ENCODE data around the gene KLHL5.
"Not testable (repeated sequence)": the region's sequence is repeated elsewhere in the genome, so short reads cannot be mapped to it uniquely, and the experiment has no call there.

The KLHL5 gene

GRCh38 chr4:39062094-39062769, at the start of gene KLHL5:
TSS of gene KLHL5 (plus strand) at chr4:39062232. CDS start at chr4:39062653, 421 bp downstream.
- DNase-seq (ENCODE audit: low spot score) = no peak

GRCh38 chr4:39014028-39014427, 48.0 kb upstream of the KLHL5 start:
- DNase-seq (ENCODE audit: low spot score) = no peak

- DNase-seq (ENCODE audit: low spot score) = no peak
These were observed 41.9 kb upstream of the KLHL5 start for GRCh38 chr4:39020130-39020529.

- DNase-seq (ENCODE audit: low spot score) = no peak
These were observed 40.4 kb upstream of the KLHL5 start for GRCh38 chr4:39021631-39022030.

GRCh38 chr4:39022241-39022640, 39.8 kb upstream of the KLHL5 start:
- no peak for DNase-seq (ENCODE audit: low spot score)

GRCh38 chr4:39023059-39023458, 39.0 kb upstream of the KLHL5 start:
- no peak for DNase-seq (ENCODE audit: low spot score)

GRCh38 chr4:39024311-39024865, 37.6 kb upstream of the KLHL5 start:
- DNase-seq (ENCODE audit: low spot score) = no peak

- DNase-seq (ENCODE audit: low spot score) = no peak
These were observed 36.4 kb upstream of the KLHL5 start for GRCh38 chr4:39025552-39026085.

- DNase-seq (ENCODE audit: low spot score) = no peak
These were observed 35.9 kb upstream of the KLHL5 start for GRCh38 chr4:39026096-39026495.

- DNase-seq (ENCODE audit: low spot score) = peak; percentile 44
These were observed 32.0 kb upstream of the KLHL5 start for GRCh38 chr4:39029752-39030694.

GRCh38 chr4:39030725-39031124, 31.3 kb upstream of the KLHL5 start:
- no peak for DNase-seq (ENCODE audit: low spot score)

- DNase-seq (ENCODE audit: low spot score) = not testable (repeated sequence)
These were observed 30.4 kb upstream of the KLHL5 start for GRCh38 chr4:39031590-39032020.

- peak; percentile 88 for DNase-seq (ENCODE audit: low spot score)
These were observed 29.6 kb upstream of the KLHL5 start, which contains the start of gene TMEM156 for GRCh38 chr4:39032218-39033085. TSS of gene TMEM156 (minus strand) at chr4:39032409. CDS start at chr4:39032313, 96 bp downstream.

- no peak for DNase-seq (ENCODE audit: low spot score)
These were observed 25.9 kb upstream of the KLHL5 start for GRCh38 chr4:39036172-39036571.

GRCh38 chr4:39037491-39037825, 24.6 kb upstream of the KLHL5 start:
- DNase-seq (ENCODE audit: low spot score) = peak; percentile 60

- DNase-seq (ENCODE audit: low spot score) = no peak
These were observed 24.1 kb upstream of the KLHL5 start for GRCh38 chr4:39037941-39038340.

- no peak for DNase-seq (ENCODE audit: low spot score)
These were observed 22.9 kb upstream of the KLHL5 start for GRCh38 chr4:39039108-39039507.

GRCh38 chr4:39042366-39042765, 19.7 kb upstream of the KLHL5 start:
- no peak for DNase-seq (ENCODE audit: low spot score)

- no peak for DNase-seq (ENCODE audit: low spot score)
These were observed 18.8 kb upstream of the KLHL5 start for GRCh38 chr4:39043058-39043860.

GRCh38 chr4:39043861-39044363, 18.1 kb upstream of the KLHL5 start:
- peak; percentile 78 for DNase-seq (ENCODE audit: low spot score)
